OCI-LY1 (cell line): Measurements from ENCODE around the gene ABLIM3.

Source experiments
- H2AFZ ChIP-seq: fragments of 200-600 bp; sonication (generic), shearing (Covaris generic); 2 replicates; pipeline ENCODE4 v1.6.0; 2014; ENCODE audit warnings: antibody characterized with exemption, mild to moderate bottlenecking, low read length
- H3F3A ChIP-seq: fragments of 200-600 bp; sonication (generic), shearing (Covaris generic); 2 replicates; pipeline ENCODE4 v1.6.0; 2014; ENCODE audit warnings: mild to moderate bottlenecking, antibody characterized with exemption, low read length, moderate library complexity; ENCODE audit not compliant: insufficient read depth
- H3K27ac ChIP-seq: fragments of 200-600 bp; sonication (generic); 2 replicates; pipeline ENCODE4 v1.5.1; 2014; ENCODE audit warnings: low read length, mixed run types, mild to moderate bottlenecking, low read depth; ENCODE audit not compliant: poor library complexity, severe bottlenecking
- H3K27me3 ChIP-seq: fragments of 200-600 bp; sonication (generic); 2 replicates; pipeline ENCODE4 v1.6.0; 2014; ENCODE audit warnings: antibody characterized with exemption, mild to moderate bottlenecking, low read length, moderate library complexity; ENCODE audit not compliant: insufficient read depth
- H3K36me3 ChIP-seq: fragments of 200-600 bp; sonication (generic); 2 replicates; pipeline ENCODE4 v1.6.1; 2014; ENCODE audit warnings: mild to moderate bottlenecking, antibody characterized with exemption, low read length, moderate library complexity, mixed read lengths; ENCODE audit not compliant: insufficient read depth
- H3K4me1 ChIP-seq: fragments of 200-600 bp; sonication (generic); 2 replicates; pipeline ENCODE4 v1.5.1; 2014; ENCODE audit warnings: mild to moderate bottlenecking, low read length, moderate library complexity; ENCODE audit not compliant: insufficient read depth, severe bottlenecking
- H3K4me2 ChIP-seq: fragments of 200-600 bp; sonication (generic), shearing (Covaris generic); 2 replicates; pipeline ENCODE4 v1.6.1; 2014; ENCODE audit warnings: low read length
- H3K4me3 ChIP-seq: fragments of 200-600 bp; sonication (generic); 2 replicates; pipeline ENCODE4 v1.5.1; 2014; ENCODE audit warnings: low read length, low read depth, mild to moderate bottlenecking, mixed read lengths; ENCODE audit not compliant: poor library complexity, severe bottlenecking
- H3K79me2 ChIP-seq: fragments of 200-600 bp; shearing (Covaris generic); 2 replicates; pipeline ENCODE4 v1.6.1; 2016; ENCODE audit warnings: mixed run types, low read length, mixed read lengths; ENCODE audit not compliant: insufficient read depth
- H3K9ac ChIP-seq: fragments of 200-600 bp; sonication (generic), shearing (Covaris generic); 2 replicates; pipeline ENCODE4 v1.6.1; 2014; ENCODE audit warnings: mild to moderate bottlenecking, low read length, mixed read lengths
- H3K9me2 ChIP-seq: fragments of 200-600 bp; sonication (generic), shearing (Covaris generic); 2 replicates; pipeline ENCODE4 v1.6.1; 2014; ENCODE audit warnings: low read depth, mild to moderate bottlenecking, low read length, mixed read lengths
- H3K9me3 ChIP-seq: fragments of 200-600 bp; shearing (Covaris generic); 2 replicates; pipeline ENCODE4 v1.6.1; 2014; ENCODE audit warnings: low read length, mixed read lengths
- H4K20me1 ChIP-seq: fragments of 200-600 bp; sonication (generic), shearing (Covaris generic); 2 replicates; pipeline ENCODE4 v1.6.0; 2016; ENCODE audit warnings: mild to moderate bottlenecking, low read length; ENCODE audit not compliant: insufficient read depth
- EZH2 ChIP-seq: fragments of 200-600 bp; sonication (generic), shearing (Covaris generic); IDR thresholded peaks from 2 replicates; pipeline ENCODE4 v1.8.0; 2017; ENCODE audit warnings: borderline replicate concordance, mixed run types, mild to moderate bottlenecking, antibody characterized with exemption, low read length, moderate library complexity, mixed read lengths
- TF ChIP-seq, protein P1 (sequence below): fragments of 200-600 bp; sonication (generic), shearing (Covaris generic); IDR thresholded peaks from 2 replicates; pipeline ENCODE4 v1.5.1; 2017; ENCODE audit warnings: mild to moderate bottlenecking, antibody characterized with exemption, low read length, moderate library complexity, mixed read lengths

The ABLIM3 gene

GRCh38 chr5:149229298-149229937 is 88.1 kb downstream of the ABLIM3 start:
- H3K36me3 ChIP-seq: no peaks in the 10 kb centered on the region
- H3F3A ChIP-seq: no peaks in the 10 kb centered on the region
- H4K20me1 ChIP-seq: no peaks in the 10 kb centered on the region
- H3K27ac ChIP-seq: no peak overlapping the region
- H3K9me3 ChIP-seq: no peaks in the 10 kb centered on the region
- H3K4me3 ChIP-seq: no peak overlapping the region
- no peak overlapping the region for H2AFZ ChIP-seq
- H3K27me3 ChIP-seq: peaks cover 6% of the 10 kb centered on the region; the same call in 1 of the 2 replicates
- no peak overlapping the region for H3K4me2 ChIP-seq
- no peaks in the 10 kb centered on the region for H3K4me1 ChIP-seq
- no peak for TF ChIP-seq EZH2
- TF ChIP-seq, protein P1, sequence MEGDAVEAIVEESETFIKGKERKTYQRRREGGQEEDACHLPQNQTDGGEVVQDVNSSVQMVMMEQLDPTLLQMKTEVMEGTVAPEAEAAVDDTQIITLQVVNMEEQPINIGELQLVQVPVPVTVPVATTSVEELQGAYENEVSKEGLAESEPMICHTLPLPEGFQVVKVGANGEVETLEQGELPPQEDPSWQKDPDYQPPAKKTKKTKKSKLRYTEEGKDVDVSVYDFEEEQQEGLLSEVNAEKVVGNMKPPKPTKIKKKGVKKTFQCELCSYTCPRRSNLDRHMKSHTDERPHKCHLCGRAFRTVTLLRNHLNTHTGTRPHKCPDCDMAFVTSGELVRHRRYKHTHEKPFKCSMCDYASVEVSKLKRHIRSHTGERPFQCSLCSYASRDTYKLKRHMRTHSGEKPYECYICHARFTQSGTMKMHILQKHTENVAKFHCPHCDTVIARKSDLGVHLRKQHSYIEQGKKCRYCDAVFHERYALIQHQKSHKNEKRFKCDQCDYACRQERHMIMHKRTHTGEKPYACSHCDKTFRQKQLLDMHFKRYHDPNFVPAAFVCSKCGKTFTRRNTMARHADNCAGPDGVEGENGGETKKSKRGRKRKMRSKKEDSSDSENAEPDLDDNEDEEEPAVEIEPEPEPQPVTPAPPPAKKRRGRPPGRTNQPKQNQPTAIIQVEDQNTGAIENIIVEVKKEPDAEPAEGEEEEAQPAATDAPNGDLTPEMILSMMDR: no peak
- H3K9me2 ChIP-seq: no peaks in the 10 kb centered on the region
- no peaks in the 10 kb centered on the region for H3K79me2 ChIP-seq
- no peak overlapping the region for H3K9ac ChIP-seq

DNA sequence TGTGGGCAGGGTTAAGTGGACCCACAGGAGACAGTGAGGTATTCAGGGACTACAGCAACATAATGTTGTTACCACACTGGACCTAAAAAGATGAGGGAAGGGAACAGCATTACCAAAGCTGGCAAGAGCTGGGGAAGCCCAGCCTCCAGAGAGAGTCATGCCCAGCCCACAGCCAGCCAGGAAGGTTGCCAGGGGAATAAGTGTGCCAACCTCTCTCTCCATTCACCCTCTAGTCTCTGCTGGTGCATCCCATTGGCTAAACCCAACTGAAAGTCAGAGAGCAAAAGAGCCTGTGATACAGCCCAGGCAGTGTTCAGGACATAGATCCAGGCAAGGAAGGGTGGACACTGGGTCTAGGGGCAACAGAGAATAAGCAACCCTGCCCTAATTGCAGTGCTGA is 94.5 kb downstream of the ABLIM3 start:
- H3K4me1 ChIP-seq: peaks cover 7% of the 10 kb centered on the region
- H3K9ac ChIP-seq: no peak overlapping the region
- no peak overlapping the region for H2AFZ ChIP-seq
- H3K9me3 ChIP-seq: no peaks in the 10 kb centered on the region
- no peak overlapping the region for H3K4me2 ChIP-seq
- TF ChIP-seq, protein P1: no peak
- H3K27me3 ChIP-seq: peaks cover 6% of the 10 kb centered on the region; the same call in 1 of the 2 replicates
- no peaks in the 10 kb centered on the region for H3K9me2 ChIP-seq
- H4K20me1 ChIP-seq: no peaks in the 10 kb centered on the region
- H3F3A ChIP-seq: no peaks in the 10 kb centered on the region
- no peak overlapping the region for H3K4me3 ChIP-seq
- no peaks in the 10 kb centered on the region for H3K79me2 ChIP-seq
- H3K36me3 ChIP-seq: no peaks in the 10 kb centered on the region
- no peak overlapping the region for H3K27ac ChIP-seq

DNA sequence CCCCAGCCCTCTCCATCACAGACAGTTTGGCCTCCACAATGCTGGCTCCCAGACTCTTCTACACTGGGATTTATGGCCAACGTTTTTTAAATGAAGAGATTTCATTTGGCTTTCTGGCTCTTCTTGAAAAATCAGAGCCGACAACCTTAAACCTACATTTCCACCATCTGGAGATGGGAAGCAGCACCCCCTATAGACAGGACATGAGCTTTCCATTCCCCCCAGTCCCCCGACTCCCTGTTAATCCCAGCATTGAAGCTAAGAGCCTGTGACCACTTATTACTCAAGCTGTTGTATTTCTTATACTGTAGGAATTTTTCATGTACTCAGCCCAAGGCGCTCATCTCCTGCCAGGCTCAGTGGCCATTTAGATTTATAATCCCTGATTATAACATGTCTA is 96.4 kb downstream of the ABLIM3 start:
- Histone ChIP-seq H3K9ac (no peak overlapping the region), H3K36me3 (no peaks in the 10 kb centered on the region), H3K27ac (no peak overlapping the region), H3F3A (no peaks in the 10 kb centered on the region), H4K20me1 (no peaks in the 10 kb centered on the region), H3K79me2 (no peaks in the 10 kb centered on the region), H3K4me2 (no peak overlapping the region), H3K27me3 (peaks cover 6% of the 10 kb centered on the region; the same call in 1 of the 2 replicates), H3K9me2 (no peaks in the 10 kb centered on the region), H2AFZ (no peak overlapping the region), H3K4me3 (no peak overlapping the region), H3K9me3 (no peaks in the 10 kb centered on the region), H3K4me1 (peaks cover 7% of the 10 kb centered on the region)
- TF ChIP-seq, protein P1: no peak
- no peak for TF ChIP-seq EZH2
